Fibroblast of lung (primary cell): ENCODE data around the gene OR2AT4.

ENCODE experiments used
- CTCF ChIP-seq, 2 donors: IDR thresholded peaks in 1 of 2; conservative IDR thresholded peaks in 1 of 2; 1 replicate in 1 of 2; 2 replicates in 1 of 2; pipeline ENCODE4 v1.5.1; 2011 to 2012; ENCODE audit warnings: low read length in 2 of 2, control low read depth in 1 of 2, inconsistent platforms in 1 of 2, low read depth in 1 of 2, mild to moderate bottlenecking in 1 of 2
- EZH2 ChIP-seq: IDR thresholded peaks from 2 replicates; pipeline ENCODE4 v1.5.1; 2012; ENCODE audit warnings: low read length, control low read depth, mild to moderate bottlenecking; ENCODE audit errors: missing control alignments

- no peak for TF ChIP-seq CTCF (conservative IDR thresholded peaks at IDR 0.05 in 1 of 2, IDR thresholded peaks at IDR 0.05 in 1 of 2; ENCODE audit: low read depth in 1 of 2, low read length in 2 of 2)
- no peak for TF ChIP-seq EZH2
These were observed 37.3 kb upstream of the OR2AT4 start for GRCh38 chr11:75133976-75134375.
